G401.6 (cell line): ENCODE measurements around the gene NR6A1.
"Not testable (repeated sequence)": the region's sequence is repeated elsewhere in the genome, so short reads cannot be mapped to it uniquely, and the experiment has no call there.

Experiments used
- FAIRE-seq: peaks from 2 replicates; lab custom pipeline; 2012; peaks lifted over from hg19 to GRCh38; lab: Jason Lieb, UNC

The NR6A1 gene

GRCh38 chr9:124776954-124777648 is 6.0 kb upstream of the NR6A1 start, which contains the start of gene OLFML2A:
Gene OLFML2A (plus strand): TSS chr9:124777133. CDS start chr9:124777271, 138 bp downstream.
- no peak for FAIRE-seq

GRCh38 chr9:124776618-124776953 is 5.5 kb upstream of the NR6A1 start:
- FAIRE-seq: no peak

- peak; percentile 77 for FAIRE-seq
These were observed 3.2 kb upstream of the NR6A1 start for GRCh38 chr9:124774129-124774978.

GRCh38 chr9:124773473-124774128 is 2.5 kb upstream of the NR6A1 start:
- no peak for FAIRE-seq

- not testable (repeated sequence) for FAIRE-seq
These were observed 1.8 kb upstream of the NR6A1 start for GRCh38 chr9:124772877-124773276.

- FAIRE-seq: no peak
These were observed 962 bp upstream of the NR6A1 start for GRCh38 chr9:124771867-124772679.

GRCh38 chr9:124770359-124771020 is 621 bp downstream of the NR6A1 start:
- FAIRE-seq: no peak

GRCh38 chr9:124769549-124770358 is 1.4 kb downstream of the NR6A1 start:
- no peak for FAIRE-seq

- FAIRE-seq: peak; percentile 45
These were observed 2.2 kb downstream of the NR6A1 start for GRCh38 chr9:124768750-124769548.

- FAIRE-seq: peak; percentile 65
These were observed 2.8 kb downstream of the NR6A1 start for GRCh38 chr9:124768334-124768733.

GRCh38 chr9:124767821-124768220 is 3.3 kb downstream of the NR6A1 start:
- FAIRE-seq: no peak

- peak; percentile 87 for FAIRE-seq
These were observed 4.1 kb downstream of the NR6A1 start for GRCh38 chr9:124766815-124767554.

- no peak for FAIRE-seq
These were observed 4.8 kb downstream of the NR6A1 start for GRCh38 chr9:124766326-124766725.

GRCh38 chr9:124765439-124765835 is 5.7 kb downstream of the NR6A1 start:
- no peak for FAIRE-seq

- FAIRE-seq: peak; percentile 94
These were observed 6.2 kb downstream of the NR6A1 start for GRCh38 chr9:124764774-124765438.

- FAIRE-seq: no peak
These were observed 8.5 kb downstream of the NR6A1 start for GRCh38 chr9:124762633-124763032.

GRCh38 chr9:124761710-124762109 is 9.4 kb downstream of the NR6A1 start:
- no peak for FAIRE-seq

- FAIRE-seq: no peak
These were observed 9.9 kb downstream of the NR6A1 start for GRCh38 chr9:124761196-124761595.

- FAIRE-seq: no peak
These were observed 10.4 kb downstream of the NR6A1 start for GRCh38 chr9:124760719-124761118.
